ENCODE measurements around the gene PLPPR4. TPM values are rescaled to one million over a fixed set of nuclear protein-coding genes. Genes with fewer than 3 reads are reported as not detected.
A peak's percentile ranks its signal among the peaks of the same experiment; 100 is the strongest.

The PLPPR4 gene
- total RNA-seq, 1 donor from 2014 or later, result 0.09 TPM

DNA sequence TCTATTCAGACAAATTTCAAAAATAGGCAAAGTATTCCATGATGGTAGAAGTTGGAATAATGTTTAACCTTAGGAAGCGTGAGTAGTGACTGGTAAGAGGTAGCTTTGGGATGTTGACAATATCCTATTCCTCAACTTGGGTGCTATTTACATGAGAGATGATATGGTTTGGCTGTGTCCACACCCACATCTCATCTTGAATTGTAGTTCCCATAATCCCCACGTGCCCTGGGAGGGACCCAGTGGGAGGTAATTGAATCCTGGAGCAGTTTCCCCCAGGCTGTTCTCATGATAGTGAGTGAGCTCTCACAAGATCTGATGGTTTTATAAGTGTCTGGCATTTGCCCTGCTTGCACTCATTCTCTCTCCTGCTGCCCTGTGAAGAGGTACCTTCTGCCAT, 67.3 kb downstream of the PLPPR4 start:
- Mint-ChIP-seq H3K27ac (no peak overlapping the region), H3K4me3 (no peak overlapping the region), H3K9me3 (no peaks in the 10 kb centered on the region), H3K36me3 (no peaks in the 10 kb centered on the region), H3K27me3 (ENCODE audit: insufficient read depth, low read depth) (no peaks in the 10 kb centered on the region), H3K4me1 (no peaks in the 10 kb centered on the region)
- Histone ChIP-seq H3K4me2 (no peak overlapping the region), H3K9ac (no peak overlapping the region), H3K9me3 (ENCODE audit: low read depth) (no peaks in the 10 kb centered on the region), H3K4me3 (no peak overlapping the region), H3K27me3 (no peaks in the 10 kb centered on the region), H4K20me1 (ENCODE audit: low read depth) (no peaks in the 10 kb centered on the region), H3K27ac (no peak overlapping the region), H3K36me3 (no peaks in the 10 kb centered on the region), H3K4me1 (no peaks in the 10 kb centered on the region), H2AFZ (replicated peaks) (no peak overlapping the region), H3F3A (ENCODE audit: low read depth) (no peaks in the 10 kb centered on the region), H3K79me2 (ENCODE audit: low read depth) (no peaks in the 10 kb centered on the region)
- no peak for DNase-seq (ENCODE audit: low spot score)
- TF ChIP-seq, protein P1, sequence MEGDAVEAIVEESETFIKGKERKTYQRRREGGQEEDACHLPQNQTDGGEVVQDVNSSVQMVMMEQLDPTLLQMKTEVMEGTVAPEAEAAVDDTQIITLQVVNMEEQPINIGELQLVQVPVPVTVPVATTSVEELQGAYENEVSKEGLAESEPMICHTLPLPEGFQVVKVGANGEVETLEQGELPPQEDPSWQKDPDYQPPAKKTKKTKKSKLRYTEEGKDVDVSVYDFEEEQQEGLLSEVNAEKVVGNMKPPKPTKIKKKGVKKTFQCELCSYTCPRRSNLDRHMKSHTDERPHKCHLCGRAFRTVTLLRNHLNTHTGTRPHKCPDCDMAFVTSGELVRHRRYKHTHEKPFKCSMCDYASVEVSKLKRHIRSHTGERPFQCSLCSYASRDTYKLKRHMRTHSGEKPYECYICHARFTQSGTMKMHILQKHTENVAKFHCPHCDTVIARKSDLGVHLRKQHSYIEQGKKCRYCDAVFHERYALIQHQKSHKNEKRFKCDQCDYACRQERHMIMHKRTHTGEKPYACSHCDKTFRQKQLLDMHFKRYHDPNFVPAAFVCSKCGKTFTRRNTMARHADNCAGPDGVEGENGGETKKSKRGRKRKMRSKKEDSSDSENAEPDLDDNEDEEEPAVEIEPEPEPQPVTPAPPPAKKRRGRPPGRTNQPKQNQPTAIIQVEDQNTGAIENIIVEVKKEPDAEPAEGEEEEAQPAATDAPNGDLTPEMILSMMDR (IDR thresholded peaks at IDR 0.05), result no peak
- no peak for TF ChIP-seq EZH2 (IDR thresholded peaks at IDR 0.05)
- TF ChIP-seq EZH2phosphoT487 (IDR thresholded peaks at IDR 0.05), result no peak

DNA sequence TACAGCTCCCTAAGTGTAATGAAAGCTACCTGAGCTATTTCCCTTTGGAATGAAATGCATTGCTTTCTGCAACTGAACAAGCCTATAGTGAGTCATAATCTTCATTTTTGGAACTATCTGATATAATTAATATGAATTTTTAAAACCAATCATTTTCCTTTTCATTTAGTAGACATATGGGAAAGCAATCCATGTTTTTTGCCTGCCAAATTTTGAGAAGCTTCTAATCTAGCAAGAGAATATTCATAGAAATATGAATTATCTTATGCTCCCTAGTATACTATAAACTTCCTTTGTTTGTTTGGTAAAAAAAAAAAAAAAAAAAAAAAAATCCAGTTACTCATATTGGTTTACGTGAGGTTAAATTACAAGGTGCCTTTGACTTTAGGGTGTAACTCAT, 68.3 kb downstream of the PLPPR4 start:
- no peaks in the 10 kb centered on the region for H3K4me1 ChIP-seq
- H4K20me1 ChIP-seq (ENCODE audit: low read depth), result no peaks in the 10 kb centered on the region
- Mint-ChIP-seq H3K9me3 (no peaks in the 10 kb centered on the region), H3K27me3 (ENCODE audit: insufficient read depth, low read depth) (no peaks in the 10 kb centered on the region), H3K27ac (no peak overlapping the region), H3K4me3 (no peak overlapping the region), H3K36me3 (no peaks in the 10 kb centered on the region), H3K4me1 (no peaks in the 10 kb centered on the region)
- no peak overlapping the region for H3K4me3 ChIP-seq
- no peaks in the 10 kb centered on the region for H3K36me3 ChIP-seq
- H3K4me2 ChIP-seq, result no peak overlapping the region
- H2AFZ ChIP-seq (replicated peaks), result no peak overlapping the region
- TF ChIP-seq EZH2phosphoT487 (IDR thresholded peaks at IDR 0.05) (no peak), EZH2 (IDR thresholded peaks at IDR 0.05) (no peak)
- H3K9ac ChIP-seq, result no peak overlapping the region
- no peaks in the 10 kb centered on the region for H3K9me3 ChIP-seq (ENCODE audit: low read depth)
- H3K79me2 ChIP-seq (ENCODE audit: low read depth), result no peaks in the 10 kb centered on the region
- no peak for DNase-seq (ENCODE audit: low spot score)
- no peaks in the 10 kb centered on the region for H3F3A ChIP-seq (ENCODE audit: low read depth)
- no peaks in the 10 kb centered on the region for H3K27me3 ChIP-seq
- no peak overlapping the region for H3K27ac ChIP-seq

DNA sequence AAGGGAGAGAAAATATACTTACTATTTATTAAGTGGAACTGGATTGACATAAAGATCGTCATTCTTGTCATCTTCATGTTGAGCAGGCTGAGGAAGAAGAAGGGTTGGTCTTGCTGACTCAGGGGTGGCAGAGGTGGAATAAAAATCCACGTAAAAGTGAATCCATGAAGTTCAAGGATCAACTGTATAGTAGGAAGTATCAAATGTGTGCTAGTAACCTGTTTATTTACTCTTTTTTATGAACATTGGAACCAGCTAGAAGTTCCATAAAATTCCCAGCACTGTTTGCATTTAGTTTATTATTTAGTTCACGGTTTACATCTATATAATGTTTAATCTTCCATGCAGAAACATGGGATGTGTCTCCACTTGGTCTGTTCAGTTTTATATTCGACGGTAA, 70.7 kb downstream of the PLPPR4 start:
- H3K27ac ChIP-seq, result no peak overlapping the region
- no peaks in the 10 kb centered on the region for H4K20me1 ChIP-seq (ENCODE audit: low read depth)
- H3K27ac Mint-ChIP-seq, result no peak overlapping the region
- no peaks in the 10 kb centered on the region for H3K27me3 ChIP-seq
- H3K4me1 ChIP-seq, result no peaks in the 10 kb centered on the region
- H3K9me3 ChIP-seq (ENCODE audit: low read depth), result no peaks in the 10 kb centered on the region
- no peak overlapping the region for H3K4me3 Mint-ChIP-seq
- H3K36me3 ChIP-seq, result no peaks in the 10 kb centered on the region
- DNase-seq (ENCODE audit: low spot score), result no peak
- H3F3A ChIP-seq (ENCODE audit: low read depth), result no peaks in the 10 kb centered on the region
- no peaks in the 10 kb centered on the region for H3K9me3 Mint-ChIP-seq
- no peak overlapping the region for H3K9ac ChIP-seq
- H3K27me3 Mint-ChIP-seq (ENCODE audit: insufficient read depth, low read depth), result no peaks in the 10 kb centered on the region
- no peak overlapping the region for H2AFZ ChIP-seq (replicated peaks)
- no peak overlapping the region for H3K4me2 ChIP-seq
- no peak overlapping the region for H3K4me3 ChIP-seq
- TF ChIP-seq, protein P1 (IDR thresholded peaks at IDR 0.05), result no peak
- TF ChIP-seq EZH2phosphoT487 (IDR thresholded peaks at IDR 0.05) (no peak), EZH2 (IDR thresholded peaks at IDR 0.05) (no peak)
- H3K4me1 Mint-ChIP-seq, result no peaks in the 10 kb centered on the region
- no peaks in the 10 kb centered on the region for H3K79me2 ChIP-seq (ENCODE audit: low read depth)
- no peaks in the 10 kb centered on the region for H3K36me3 Mint-ChIP-seq

DNA sequence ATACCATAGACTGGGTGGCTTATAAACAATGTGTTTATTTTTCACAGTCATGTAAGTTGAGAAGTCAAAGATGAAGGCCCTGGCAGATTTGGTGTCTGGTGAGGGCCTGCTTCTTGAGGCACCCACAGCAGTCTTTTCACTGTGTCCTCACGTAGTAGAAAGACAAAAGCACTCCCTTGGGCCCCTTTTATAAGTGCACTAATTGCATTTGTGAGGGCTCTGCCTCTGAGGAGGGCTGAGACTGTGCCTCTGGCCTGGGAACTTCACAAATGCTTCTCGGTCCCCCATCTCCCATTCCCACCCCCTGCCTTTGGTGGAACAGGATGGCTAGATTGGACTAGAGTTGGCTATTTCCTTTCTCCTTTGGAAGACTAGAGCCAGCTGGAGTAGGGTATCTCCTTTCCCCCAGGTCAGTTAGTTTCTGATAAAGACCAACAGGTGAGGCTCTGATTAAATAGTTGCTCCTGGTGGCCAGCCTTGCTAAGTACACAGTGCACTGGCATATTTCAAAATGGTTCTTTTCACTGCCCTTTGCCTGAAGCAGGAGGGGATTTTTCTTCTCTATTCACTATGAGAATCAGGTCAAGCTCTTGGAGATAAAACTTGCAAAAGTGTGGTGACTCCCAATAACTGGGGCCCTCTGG, 82.9 kb downstream of the PLPPR4 start:
- Histone ChIP-seq H4K20me1 (ENCODE audit: low read depth) (no peaks in the 10 kb centered on the region), H3K27me3 (no peaks in the 10 kb centered on the region), H3K36me3 (no peaks in the 10 kb centered on the region), H2AFZ (replicated peaks) (peak overlapping the region; percentile 43), H3K4me1 (no peaks in the 10 kb centered on the region), H3K4me2 (no peak overlapping the region), H3K4me3 (no peak overlapping the region), H3K9ac (no peak overlapping the region), H3K79me2 (ENCODE audit: low read depth) (no peaks in the 10 kb centered on the region), H3F3A (ENCODE audit: low read depth) (no peaks in the 10 kb centered on the region), H3K9me3 (ENCODE audit: low read depth) (no peaks in the 10 kb centered on the region), H3K27ac (no peak overlapping the region)
- Mint-ChIP-seq H3K9me3 (no peaks in the 10 kb centered on the region), H3K36me3 (no peaks in the 10 kb centered on the region), H3K4me1 (no peaks in the 10 kb centered on the region), H3K27ac (no peak overlapping the region), H3K4me3 (no peak overlapping the region), H3K27me3 (ENCODE audit: insufficient read depth, low read depth) (peaks cover 3% of the 10 kb centered on the region)
- TF ChIP-seq EZH2phosphoT487 (IDR thresholded peaks at IDR 0.05) (no peak), EZH2 (IDR thresholded peaks at IDR 0.05) (no peak)
- TF ChIP-seq, protein P1 (IDR thresholded peaks at IDR 0.05), result peak; percentile 16
- no peak for DNase-seq (ENCODE audit: low spot score)
